GM19351 (cell line): Measurements from ENCODE around the gene MFSD6.
"Not testable (repeated sequence)": the region's sequence is repeated elsewhere in the genome, so short reads cannot be mapped to it uniquely, and the experiment has no call there.

Source experiments
- ATAC-seq: cut with Tn5 transposase; IDR thresholded peaks from one replicate; pipeline ENCODE4 v1.9.1; 2021; ENCODE audit warnings: mild to moderate bottlenecking, moderate library complexity; ENCODE audit not compliant: unreplicated experiment

The MFSD6 gene

GRCh38 chr2:190459881-190460280 lies 51.7 kb downstream of the MFSD6 start:
- no peak for ATAC-seq

DNA sequence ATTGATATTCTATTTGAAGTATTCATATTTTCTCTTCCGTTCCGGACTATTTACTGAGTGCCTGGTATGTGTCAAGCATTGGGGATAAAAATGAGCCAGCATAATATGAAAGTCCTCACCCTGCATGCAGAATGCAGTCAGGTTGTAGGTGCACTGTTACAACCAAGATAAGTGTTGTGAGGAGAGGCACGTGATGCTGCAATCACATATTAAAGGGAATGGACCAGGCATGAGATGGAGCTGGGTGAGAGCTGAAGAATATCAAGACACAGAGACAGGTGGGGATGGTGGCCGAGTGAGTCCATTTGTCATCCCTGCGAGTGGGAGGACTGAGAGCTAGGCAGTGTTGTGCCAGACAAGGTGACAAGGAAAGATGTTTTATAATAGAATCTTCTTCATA lies 52.3 kb downstream of the MFSD6 start:
- ATAC-seq = no peak

DNA sequence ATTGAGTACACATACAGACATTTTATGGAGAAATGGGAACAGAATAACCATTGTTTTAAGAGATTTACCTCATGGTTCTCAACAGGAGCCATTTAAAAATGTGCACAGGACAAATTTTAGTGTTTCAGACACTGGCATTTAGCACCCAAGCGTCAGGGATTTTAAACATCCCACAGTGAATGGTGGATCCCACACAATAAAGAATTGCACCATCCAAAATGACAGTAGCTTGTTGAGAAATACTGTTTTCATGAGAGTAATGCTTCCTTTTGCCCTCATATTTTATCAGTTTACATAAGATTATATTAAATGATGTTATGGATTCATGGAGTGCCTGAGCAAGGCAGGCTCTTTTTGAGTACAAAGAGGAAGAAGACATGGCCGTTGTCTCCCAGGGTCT lies 54.0 kb downstream of the MFSD6 start:
- no peak for ATAC-seq

- no peak for ATAC-seq
These were observed 54.5 kb downstream of the MFSD6 start for GRCh38 chr2:190462611-190463010.

- peak; percentile 57 for ATAC-seq
These were observed 56.9 kb downstream of the MFSD6 start for GRCh38 chr2:190465060-190465459.

DNA sequence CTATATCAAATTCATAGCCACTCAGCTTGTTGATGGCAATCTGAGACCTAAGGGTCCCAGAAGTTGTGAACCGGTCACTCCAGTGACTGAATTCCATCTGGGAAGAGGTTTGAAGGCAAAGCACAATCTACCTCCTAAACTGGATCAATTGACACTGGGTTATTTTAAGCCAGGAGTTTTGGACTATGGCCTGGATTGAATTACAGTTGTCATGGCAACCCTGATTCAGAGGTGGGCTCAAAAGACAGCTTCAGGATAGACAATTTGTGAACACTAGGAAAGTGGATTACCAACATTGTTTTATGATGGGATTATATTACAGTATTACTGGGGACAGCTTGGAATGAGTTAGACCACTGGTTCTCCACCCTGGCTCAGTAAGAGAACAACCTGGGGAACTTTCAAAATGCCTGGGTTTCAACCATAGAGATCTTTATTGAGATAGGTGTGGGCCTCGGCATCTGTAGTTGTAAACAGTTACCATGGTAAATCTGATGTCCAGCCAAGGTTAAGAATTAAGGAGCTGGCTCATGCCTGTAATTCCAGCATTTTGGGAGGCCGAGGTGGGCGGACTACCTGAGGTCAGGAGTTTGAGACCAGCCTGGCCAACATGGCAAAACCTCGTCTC lies 58.8 kb downstream of the MFSD6 start:
- no peak for ATAC-seq

GRCh38 chr2:190467575-190468083 lies 59.5 kb downstream of the MFSD6 start:
- ATAC-seq = peak; percentile 51

DNA sequence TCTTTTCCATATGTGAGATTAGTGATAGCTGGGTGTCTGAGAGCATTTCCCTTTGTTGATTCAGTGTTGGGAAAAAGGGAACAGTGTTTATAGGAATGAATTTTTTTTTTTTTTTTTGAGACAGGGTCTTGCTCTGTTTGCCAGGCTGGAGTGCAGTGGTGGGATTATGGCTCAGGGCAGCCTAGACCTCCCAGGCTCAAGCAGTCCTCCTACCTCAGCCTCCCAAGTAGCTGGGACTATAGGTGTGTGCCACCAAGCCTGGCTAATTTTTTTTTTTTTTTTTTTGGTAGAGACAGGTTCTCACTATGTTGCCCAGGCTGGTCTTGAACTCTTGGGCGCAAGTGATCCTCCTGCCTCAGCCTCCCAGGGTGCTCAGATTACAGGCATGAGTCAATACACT lies 60.2 kb downstream of the MFSD6 start:
- not testable (repeated sequence) for ATAC-seq

DNA sequence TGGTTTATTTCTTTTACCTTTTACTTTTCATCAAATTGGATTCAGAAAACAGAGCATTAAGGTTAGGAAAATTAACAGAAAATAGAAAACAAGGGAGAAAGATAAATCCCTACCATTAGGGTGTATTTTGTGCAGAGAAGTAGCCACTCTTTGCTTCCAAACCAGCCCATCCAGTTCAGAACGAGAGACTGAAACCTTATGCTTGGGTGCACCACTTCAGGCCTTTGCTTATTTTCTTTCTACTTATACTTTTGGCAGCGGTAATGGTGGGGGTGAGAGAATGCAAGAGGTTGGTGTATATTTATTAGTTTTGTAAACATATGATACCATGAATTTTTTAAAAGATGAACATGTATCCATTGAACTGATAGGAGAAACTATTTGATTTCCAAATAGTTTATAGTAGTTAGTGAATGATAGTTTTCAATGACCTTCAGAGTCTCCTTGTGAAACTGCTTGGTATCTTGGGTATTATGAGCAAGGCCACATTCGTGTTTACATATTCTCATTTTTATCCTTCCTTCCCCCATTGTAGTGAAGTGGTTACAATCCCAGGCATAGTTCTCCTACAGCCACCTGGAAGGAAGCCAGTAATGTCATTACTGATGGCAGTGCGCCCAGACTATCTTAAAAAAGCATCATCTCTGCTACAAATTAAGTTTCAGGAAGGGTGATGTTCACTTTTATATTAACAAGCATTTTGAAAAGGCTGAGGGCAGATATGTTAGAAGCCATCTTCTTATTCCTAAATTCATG lies 60.8 kb downstream of the MFSD6 start:
- peak; percentile 43 for ATAC-seq

DNA sequence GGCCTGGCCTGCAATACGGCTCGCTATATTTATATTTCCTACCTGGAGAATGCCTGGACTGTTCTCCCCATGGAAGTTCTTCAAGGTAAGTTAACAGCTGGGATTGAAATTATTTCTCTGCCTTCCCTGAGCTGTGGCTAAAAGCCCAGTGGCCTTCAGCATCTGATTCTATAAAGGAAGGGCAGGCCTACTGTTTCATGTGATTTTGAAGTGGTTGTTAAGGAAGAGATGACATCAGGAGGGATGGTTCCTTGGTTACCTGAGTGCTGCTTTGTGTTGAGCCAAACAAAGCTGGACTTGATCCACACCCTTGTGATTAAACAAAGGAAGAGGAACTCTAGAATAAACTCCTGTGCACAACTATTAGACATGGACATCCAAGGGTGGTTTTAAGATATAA lies 61.6 kb downstream of the MFSD6 start:
- ATAC-seq = no peak

GRCh38 chr2:190470256-190470826 lies 62.2 kb downstream of the MFSD6 start:
- ATAC-seq = no peak

DNA sequence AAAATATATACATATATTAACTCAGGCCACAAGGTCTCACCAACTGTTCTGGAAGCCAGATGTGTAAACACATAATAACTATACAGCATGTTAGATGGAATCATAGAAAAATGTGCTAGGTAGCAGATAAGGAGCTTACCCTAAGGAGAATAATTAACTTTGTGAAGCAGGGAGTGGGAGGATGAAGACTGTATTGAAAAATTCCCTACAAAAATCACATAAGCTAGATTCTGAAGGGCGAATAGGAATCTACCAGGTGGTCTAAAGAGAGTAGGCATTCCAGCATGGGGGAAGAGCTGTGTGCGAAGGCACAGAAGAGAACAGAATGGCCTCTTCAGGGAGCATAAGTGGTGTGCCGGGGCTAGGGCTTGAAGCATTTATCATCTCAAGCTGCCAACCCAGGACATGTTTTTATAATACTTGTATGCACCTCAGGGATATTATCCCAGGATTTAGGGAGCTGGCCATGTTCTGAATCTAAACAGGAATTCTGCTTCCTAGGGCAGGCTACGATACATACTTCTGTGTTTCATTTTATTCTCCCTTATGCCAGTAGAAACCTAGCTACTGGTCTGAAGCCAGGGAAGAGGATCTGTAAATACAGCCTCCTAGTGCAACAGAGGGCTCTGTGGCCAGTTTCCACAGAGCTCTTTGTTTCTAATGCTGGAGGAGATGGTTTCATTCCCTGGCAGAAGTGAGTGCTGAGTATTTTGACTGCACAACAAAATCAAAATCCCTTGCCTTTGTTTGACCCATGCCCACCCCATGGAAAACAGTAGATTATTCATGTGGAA lies 69.7 kb downstream of the MFSD6 start:
- no peak for ATAC-seq

- no peak for ATAC-seq
These were observed 70.5 kb downstream of the MFSD6 start for GRCh38 chr2:190478572-190479195.

- ATAC-seq = no peak
These were observed 73.2 kb downstream of the MFSD6 start for GRCh38 chr2:190481339-190481738.

DNA sequence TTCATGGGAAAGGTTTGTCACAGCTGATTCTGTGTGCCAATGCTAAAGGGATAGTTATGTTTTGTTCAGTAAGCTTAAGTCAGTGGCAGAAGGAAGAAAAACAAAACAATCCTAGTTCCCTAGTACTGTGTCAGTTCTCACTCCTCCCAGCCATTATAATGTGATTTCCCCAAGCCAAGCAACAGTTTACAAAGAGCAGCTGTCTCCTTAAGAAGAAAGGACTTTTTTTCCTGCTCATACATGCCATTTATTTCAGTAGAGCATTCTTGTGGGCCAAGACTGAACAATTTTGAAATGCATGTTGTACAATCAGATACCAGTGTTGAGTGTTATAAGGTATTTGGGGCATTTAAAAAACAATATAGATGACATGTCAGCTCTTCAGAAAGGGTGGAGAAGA lies 74.3 kb downstream of the MFSD6 start:
- ATAC-seq = no peak

DNA sequence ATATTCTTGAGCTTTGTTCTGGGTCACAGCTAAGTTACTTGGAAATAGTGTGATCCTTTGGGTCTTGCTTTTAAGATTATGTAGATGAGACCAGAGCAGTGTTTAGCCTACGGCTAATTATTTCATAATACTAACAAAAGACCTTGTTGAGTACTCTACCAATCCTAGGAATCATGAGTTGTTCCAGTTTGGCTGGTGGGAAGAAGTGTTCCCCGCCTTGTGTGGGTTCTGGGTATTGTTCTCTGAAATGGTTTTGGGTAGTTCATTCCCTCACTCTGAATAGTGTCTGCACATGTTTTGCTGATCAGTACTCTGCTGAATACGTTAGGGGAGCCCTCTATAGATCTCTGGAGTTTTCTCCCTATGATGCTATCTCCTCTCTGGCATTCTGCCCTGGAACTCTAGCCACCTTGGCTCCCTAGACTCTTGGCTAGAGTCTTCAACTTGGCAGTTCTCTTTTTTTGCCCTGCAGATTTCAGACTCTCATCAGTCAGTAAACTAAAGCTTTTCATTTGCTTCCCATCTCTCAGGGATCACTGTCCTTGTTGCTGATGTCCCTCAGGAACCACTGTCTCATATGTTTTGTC lies 78.0 kb downstream of the MFSD6 start:
- ATAC-seq = no peak

DNA sequence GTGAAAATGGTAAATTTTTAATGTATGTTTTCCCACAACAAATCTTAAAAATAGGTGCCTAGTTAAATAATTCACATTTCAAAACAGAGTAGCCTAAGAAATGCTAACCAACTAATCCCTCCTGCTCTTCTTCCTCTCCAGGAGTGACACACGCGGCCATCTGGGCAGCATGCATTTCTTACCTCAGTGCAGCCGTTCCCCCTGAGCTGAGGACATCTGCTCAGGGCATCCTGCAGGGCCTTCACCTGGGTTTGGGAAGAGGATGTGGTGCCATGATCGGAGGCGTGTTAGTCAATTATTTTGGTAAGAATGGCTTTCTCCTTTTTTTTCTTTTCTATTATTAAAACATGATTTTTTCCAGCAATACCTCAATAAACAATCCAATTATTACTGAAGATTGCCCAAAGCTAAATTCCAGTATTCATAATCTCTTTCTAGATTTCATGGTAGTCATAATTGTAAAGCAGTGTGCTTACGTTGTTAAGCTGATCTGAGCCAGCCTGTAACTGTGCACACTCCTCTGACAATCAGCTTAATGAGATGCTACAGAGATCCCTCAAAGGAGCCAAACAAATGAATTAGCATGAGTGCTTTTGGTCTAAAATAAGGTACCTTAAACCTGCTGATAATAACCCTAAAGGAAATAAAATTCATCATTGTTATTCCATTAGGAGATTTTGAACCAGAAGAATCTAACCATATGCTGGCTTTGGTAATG lies 80.5 kb downstream of the MFSD6 start:
- ATAC-seq = no peak

- no peak for ATAC-seq
These were observed 81.3 kb downstream of the MFSD6 start for GRCh38 chr2:190489475-190489874.

DNA sequence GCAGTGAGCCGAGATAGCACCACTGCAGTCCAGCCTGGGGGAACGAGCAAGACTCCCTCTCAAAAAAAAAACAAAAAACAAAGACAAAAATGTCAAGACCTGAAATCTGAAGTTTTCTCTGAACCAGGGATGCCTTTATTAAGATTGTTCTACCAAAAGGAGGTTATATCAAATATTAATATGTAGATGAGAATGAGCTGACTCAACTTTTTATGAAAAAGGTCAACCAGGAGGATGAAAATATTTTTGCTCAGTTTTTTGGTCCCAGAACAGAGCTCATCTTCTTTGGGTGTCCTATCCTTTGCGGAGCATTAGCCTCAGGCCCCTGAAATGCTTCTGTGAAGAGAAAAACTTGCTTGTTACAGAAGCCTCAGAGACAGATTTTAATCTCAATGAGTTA lies 82.3 kb downstream of the MFSD6 start:
- no peak for ATAC-seq

GRCh38 chr2:190493095-190493494 lies 84.9 kb downstream of the MFSD6 start:
- no peak for ATAC-seq
